Subcutaneous abdominal adipose tissue (tissue), 5 donors: ENCODE results near the gene FAAP20.
A peak's percentile ranks its signal among the peaks of the same experiment; 100 is the strongest.

Source experiments
- H3K27ac ChIP-seq: one replicate; pipeline ENCODE4 v1.7.0; 2013; ENCODE audit warnings: low read depth, mild to moderate bottlenecking, inconsistent platforms, low read length, moderate library complexity
- H3K27me3 ChIP-seq, 5 donors: one replicate each; pipeline ENCODE4 v1.7.0; 2013; ENCODE audit warnings: low read length in 5 of 5, inconsistent platforms in 1 of 5; ENCODE audit not compliant: control insufficient read depth in 5 of 5, insufficient read depth in 4 of 5
- H3K36me3 ChIP-seq, 5 donors: one replicate each; pipeline ENCODE4 v1.7.0; 2013; ENCODE audit warnings: low read length in 5 of 5; ENCODE audit not compliant: control insufficient read depth in 5 of 5, insufficient read depth in 5 of 5
- H3K4me1 ChIP-seq, 5 donors: one replicate each; pipeline ENCODE4 v1.7.0; 2013; ENCODE audit warnings: low read length in 5 of 5, mild to moderate bottlenecking in 3 of 5, moderate library complexity in 1 of 5; ENCODE audit not compliant: control insufficient read depth in 5 of 5, insufficient read depth in 5 of 5
- H3K4me3 ChIP-seq, 5 donors: one replicate each; pipeline ENCODE4 v1.7.0; 2013; ENCODE audit warnings: low read length in 5 of 5, low read depth in 1 of 5
- H3K9ac ChIP-seq, 5 donors: one replicate each; pipeline ENCODE4 v1.7.0; 2013; ENCODE audit warnings: low read length in 5 of 5, mild to moderate bottlenecking in 4 of 5, moderate library complexity in 3 of 5
- H3K9me3 ChIP-seq, 5 donors: one replicate each; pipeline ENCODE4 v1.7.0; 2013; ENCODE audit warnings: low read length in 5 of 5; ENCODE audit not compliant: control insufficient read depth in 5 of 5
- donor health status: healthy.
- donor health status: healthy.
- donor health status: healthy.
- donor health status: healthy.
- donor health status: healthy.

FAAP20 gene

GRCh38 chr1:2230781-2231531 is 36.4 kb upstream of the FAAP20 start:
- H3K9me3 ChIP-seq, result no peaks in the 10 kb centered on the region
- H3K36me3 ChIP-seq, result no peaks in the 10 kb centered on the region
- peak overlapping the region; percentile 79 to 99 (median 88) for H3K4me3 ChIP-seq

GRCh38 chr1:2229911-2230731 is 35.5 kb upstream of the FAAP20 start:
- peak overlapping the region; percentile 71 to 97 (median 83) for H3K9ac ChIP-seq

More at GRCh38 chr1:2230781-2231531, 36.4 kb upstream of the FAAP20 start:
- H3K27me3 ChIP-seq, result no peaks in the 10 kb centered on the region
- peak overlapping the region; percentile 71 to 97 (median 83) for H3K9ac ChIP-seq
- H3K27ac ChIP-seq, result peak overlapping the region; percentile 94
- peaks cover 15 to 81% (median 75%) of the 10 kb centered on the region in 5 donors for H3K4me1 ChIP-seq

GRCh38 chr1:2229037-2229864 is 34.7 kb upstream of the FAAP20 start:
- H3K36me3 ChIP-seq, result no peaks in the 10 kb centered on the region
- peaks cover 15 to 64% (median 59%) of the 10 kb centered on the region in 5 donors for H3K4me1 ChIP-seq
- H3K4me3 ChIP-seq, result peak overlapping the region; percentile 68 to 99 (median 88)
- no peaks in the 10 kb centered on the region for H3K9me3 ChIP-seq
- peak overlapping the region; percentile 94 for H3K27ac ChIP-seq
- H3K27me3 ChIP-seq, result no peaks in the 10 kb centered on the region
- peak overlapping the region; percentile 71 to 97 (median 83) for H3K9ac ChIP-seq

More at GRCh38 chr1:2229911-2230731, 35.5 kb upstream of the FAAP20 start:
- Histone ChIP-seq H3K4me1 (peaks cover 15 to 73% (median 67%) of the 10 kb centered on the region in 5 donors), H3K4me3 (peak overlapping the region; percentile 79 to 99 (median 88)), H3K36me3 (no peaks in the 10 kb centered on the region), H3K9me3 (no peaks in the 10 kb centered on the region), H3K27ac (peak overlapping the region; percentile 94), H3K27me3 (no peaks in the 10 kb centered on the region)

- peaks cover 11 to 58% (median 54%) of the 10 kb centered on the region in 5 donors for H3K4me1 ChIP-seq
Observed at GRCh38 chr1:2228694-2229036, 34.1 kb upstream of the FAAP20 start.

GRCh38 chr1:2228157-2228594 is 33.6 kb upstream of the FAAP20 start, which contains the start of gene SKI:
SKI (plus strand) TSS chr1:2228319; CDS start chr1:2228767, 448 bp downstream.
- H3K27me3 ChIP-seq, result no peaks in the 10 kb centered on the region
- peak within 1 kb of the TSS in 4 of 5 donors; percentile 87 to 97 (median 90) for H3K9ac ChIP-seq
- H3K4me3 ChIP-seq, result peak within 1 kb of the TSS; percentile 57 to 99 (median 88)
- H3K9me3 ChIP-seq, result no peaks in the 10 kb centered on the region
- H3K4me1 ChIP-seq, result peaks cover 7 to 53% (median 49%) of the 10 kb centered on the region in 5 donors
- peak within 1 kb of the TSS; percentile 94 for H3K27ac ChIP-seq
- H3K36me3 ChIP-seq, result no peaks in the 10 kb centered on the region

More at GRCh38 chr1:2228694-2229036, 34.1 kb upstream of the FAAP20 start:
- no peaks in the 10 kb centered on the region for H3K36me3 ChIP-seq
- peak overlapping the region; percentile 57 to 99 (median 88) for H3K4me3 ChIP-seq
- H3K27me3 ChIP-seq, result no peaks in the 10 kb centered on the region
- no peaks in the 10 kb centered on the region for H3K9me3 ChIP-seq
- H3K27ac ChIP-seq, result no peak overlapping the region
- H3K9ac ChIP-seq, result peak overlapping the region in 4 of 5 donors; percentile 71 to 97 (median 87)

- Histone ChIP-seq H3K4me3 (peak overlapping the region in 4 of 5 donors; percentile 63 to 77 (median 72)), H3K4me1 (peaks cover 5 to 47% (median 42%) of the 10 kb centered on the region in 5 donors), H3K9ac (peak overlapping the region in 4 of 5 donors; percentile 75 to 93 (median 88)), H3K9me3 (no peaks in the 10 kb centered on the region), H3K36me3 (no peaks in the 10 kb centered on the region), H3K27ac (peak overlapping the region; percentile 86), H3K27me3 (no peaks in the 10 kb centered on the region)
Observed at GRCh38 chr1:2227346-2228156, 33.0 kb upstream of the FAAP20 start.

- Histone ChIP-seq H3K9ac (peak overlapping the region in 4 of 5 donors; percentile 75 to 93 (median 88)), H3K9me3 (no peaks in the 10 kb centered on the region), H3K27ac (peak overlapping the region; percentile 86), H3K27me3 (no peaks in the 10 kb centered on the region), H3K36me3 (no peaks in the 10 kb centered on the region), H3K4me3 (peak overlapping the region in 4 of 5 donors; percentile 63 to 77 (median 72)), H3K4me1 (peaks cover 2 to 39% (median 34%) of the 10 kb centered on the region in 5 donors)
Observed at GRCh38 chr1:2226525-2227345, 32.2 kb upstream of the FAAP20 start.

- H3K27me3 ChIP-seq, result no peaks in the 10 kb centered on the region
- no peak overlapping the region for H3K9ac ChIP-seq
- H3K27ac ChIP-seq, result no peak overlapping the region
- H3K4me1 ChIP-seq, result peaks cover 0 to 20% (median 15%) of the 10 kb centered on the region in 5 donors
- H3K9me3 ChIP-seq, result no peaks in the 10 kb centered on the region
- H3K36me3 ChIP-seq, result no peaks in the 10 kb centered on the region
- no peak overlapping the region for H3K4me3 ChIP-seq
Observed at GRCh38 chr1:2224631-2225428, 30.3 kb upstream of the FAAP20 start.
